Muscle of leg (tissue), 11 donors: ENCODE results near the gene NOTO. TPM values are rescaled to one million over a fixed set of nuclear protein-coding genes. Genes with fewer than 3 reads are reported as not detected.

ENCODE experiments used
- DNase-seq: peaks from one replicate; pipeline ENCODE4 v3.0.0; 2013
- H3K27ac ChIP-seq: one replicate; pipeline ENCODE4 v1.5.1; 2013; ENCODE audit warnings: mild to moderate bottlenecking, low read length, control low read depth
- H3K27me3 ChIP-seq: one replicate; pipeline ENCODE4 v1.6.1; 2013; ENCODE audit warnings: low read length; ENCODE audit not compliant: control insufficient read depth, insufficient read depth
- H3K36me3 ChIP-seq: one replicate; pipeline ENCODE4 v1.6.1; 2013; ENCODE audit warnings: low read length; ENCODE audit not compliant: control insufficient read depth, insufficient read depth
- H3K4me1 ChIP-seq: one replicate; pipeline ENCODE4 v1.6.1; 2013; ENCODE audit warnings: low read length; ENCODE audit not compliant: control insufficient read depth, insufficient read depth
- H3K4me3 ChIP-seq: one replicate; pipeline ENCODE4 v1.5.1; 2013; ENCODE audit warnings: low read length, control low read depth
- H3K9me3 ChIP-seq: replicated peaks from 2 replicates; pipeline ENCODE4 v1.6.1; 2013; ENCODE audit warnings: low read depth, low read length; ENCODE audit not compliant: control insufficient read depth
- WGBS: methylation state at CpG from one replicate; pipeline ENCODE4 v1.1.5; 2013; ENCODE audit warnings: missing lambda C conversion rate; ENCODE audit not compliant: insufficient coverage; 5-methylcytosine and 5-hydroxymethylcytosine counted together
- polyA plus RNA-seq, 8 donors: library from polyadenylated mRNA; unstranded; fragments of 120-200 nt; gene quantifications; one replicate each; pipeline versions ENCODE4 v1.2.1 to v1.2.3, GENCODE V29; 2013; ENCODE audit warnings: inconsistent platforms in 1 of 8, low replicate concordance in 1 of 8; ENCODE audit not compliant: insufficient read length in 8 of 8, insufficient read depth in 1 of 8
- total RNA-seq: library from RNA; stranded (reverse); fragments of 120-200 nt; gene quantifications from one replicate; pipeline ENCODE4 v1.2.4, GENCODE V29; 2013

The NOTO gene
- total and polyA plus RNA-seq, 9 donors: 0.05 to 0.08 (median 0.05) TPM; not detected in 4

DNA sequence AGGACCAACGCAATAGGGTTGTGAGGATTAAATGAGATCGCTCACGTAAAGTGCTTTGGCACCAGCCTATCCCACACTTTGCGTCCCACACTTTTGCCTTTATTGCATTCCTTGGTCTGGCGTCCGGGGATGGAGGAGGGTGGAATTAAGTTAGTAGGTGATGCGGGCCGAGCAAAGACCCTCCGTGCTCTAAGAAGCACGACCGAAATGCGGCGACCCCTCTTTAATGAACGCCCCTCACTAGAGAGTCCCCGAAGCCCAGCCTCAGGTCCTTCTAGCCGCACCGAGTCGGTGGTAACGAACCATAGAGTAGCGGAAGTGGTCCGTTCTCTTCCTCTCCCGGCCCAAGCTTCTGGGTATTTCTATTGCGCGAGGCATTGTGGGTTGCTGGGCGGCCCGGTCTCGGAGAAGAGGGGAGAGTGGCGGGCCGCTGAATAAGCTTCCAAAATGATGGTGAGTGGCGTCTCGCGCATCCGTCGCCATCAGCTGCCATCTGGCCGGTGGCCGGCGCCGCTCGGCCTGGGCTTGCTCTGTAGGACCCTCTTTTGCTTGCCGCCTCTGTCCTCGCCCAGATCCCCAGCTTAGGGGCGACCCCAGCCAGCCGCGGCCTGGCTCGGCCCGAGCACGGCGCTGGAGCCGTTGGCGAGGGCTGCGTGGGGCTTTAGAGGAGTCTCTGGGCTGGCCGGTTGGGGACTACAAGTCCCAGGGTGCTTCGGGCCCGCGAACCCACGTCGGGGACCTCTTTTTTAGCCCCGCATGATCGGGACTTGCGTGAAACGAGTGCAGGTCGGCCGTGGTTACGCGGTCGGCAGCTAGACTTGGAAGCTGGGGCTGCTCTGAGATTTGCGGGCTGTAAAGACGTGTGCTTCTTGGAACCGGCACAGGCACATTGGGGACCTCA is 31.8 kb downstream of the NOTO start, which contains the start of gene CCT7:
Gene CCT7, plus strand, starts transcription at position 377 of the 901 bp plus-strand sequence. Its CDS starts 71 bp downstream, at position 448.
- Histone ChIP-seq H3K27ac (peak within 1 kb of the TSS; percentile 96), H3K36me3 (peaks cover 20% of the 10 kb centered on the region), H3K9me3 (no peaks in the 10 kb centered on the region), H3K4me1 (peaks cover 17% of the 10 kb centered on the region), H3K4me3 (peak within 1 kb of the TSS; percentile 98), H3K27me3 (no peaks in the 10 kb centered on the region)
- peak; percentile 98 for DNase-seq
- under 1% methylated on average over 65 of the region's 69 CpGs for WGBS

DNA sequence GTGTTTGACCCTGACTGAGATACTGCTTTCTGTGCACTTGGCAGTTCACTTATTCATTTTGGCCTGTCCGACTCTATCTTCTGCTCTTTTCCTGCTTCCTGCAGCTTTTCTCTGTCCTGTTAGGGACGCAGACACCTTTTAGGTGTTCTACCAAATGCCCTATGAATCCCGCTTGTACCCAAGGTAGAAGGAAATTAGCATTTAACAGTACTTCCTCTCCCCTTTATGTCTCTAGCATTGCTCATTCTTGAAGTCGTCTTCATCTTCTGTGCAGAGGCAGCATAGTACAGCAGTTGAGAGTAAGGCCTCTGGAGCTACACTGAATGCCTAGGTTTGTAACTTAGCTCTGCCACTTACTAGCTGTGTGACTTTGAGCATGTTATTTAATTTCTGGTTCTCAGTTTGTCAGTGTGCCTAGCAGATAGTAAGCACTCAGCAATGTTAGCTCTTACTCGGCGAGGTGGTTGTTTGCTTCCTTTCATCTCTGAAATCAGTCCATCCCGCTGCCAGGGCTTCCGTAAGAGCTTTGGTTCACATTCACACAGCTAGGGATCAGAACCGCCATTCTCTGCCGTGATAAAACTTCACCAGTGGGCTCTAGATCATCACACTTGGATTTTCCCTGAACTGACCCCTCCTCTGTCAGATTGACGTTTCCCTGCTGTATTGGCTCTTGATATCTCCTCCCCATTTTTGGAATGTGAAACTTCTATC is 33.1 kb downstream of the NOTO start:
- H3K9me3 ChIP-seq: no peaks in the 10 kb centered on the region
- peaks cover 20% of the 10 kb centered on the region for H3K36me3 ChIP-seq
- WGBS: 77% methylated on average over 5 of the region's 11 CpGs
- H3K4me3 ChIP-seq: peak overlapping the region; percentile 98
- H3K27me3 ChIP-seq: no peaks in the 10 kb centered on the region
- H3K4me1 ChIP-seq: peaks cover 17% of the 10 kb centered on the region
- no peak for DNase-seq
- no peak overlapping the region for H3K27ac ChIP-seq

DNA sequence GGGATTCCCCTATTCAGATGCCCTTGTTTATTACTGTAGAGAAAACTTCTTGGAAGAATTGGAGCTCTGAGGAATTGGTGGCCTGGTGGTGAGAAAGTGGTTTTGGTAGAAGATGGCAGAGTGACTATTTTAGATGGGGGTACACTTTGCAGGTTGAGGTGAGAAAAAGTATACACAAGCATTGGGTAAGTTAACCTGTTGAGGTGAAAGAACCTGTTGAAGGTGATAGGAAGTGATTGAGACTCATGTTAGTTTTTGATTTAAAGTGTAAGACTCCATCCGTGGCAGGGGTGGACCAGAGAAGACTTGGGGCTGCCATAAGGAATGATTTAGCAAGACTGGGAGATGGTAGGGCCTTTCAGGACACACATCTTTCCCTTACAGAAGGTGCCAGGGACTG is 34.8 kb downstream of the NOTO start:
- DNase-seq: no peak
- no peak overlapping the region for H3K27ac ChIP-seq
- no peaks in the 10 kb centered on the region for H3K9me3 ChIP-seq
- H3K4me1 ChIP-seq: peaks cover 17% of the 10 kb centered on the region
- no peaks in the 10 kb centered on the region for H3K27me3 ChIP-seq
- H3K36me3 ChIP-seq: peaks cover 30% of the 10 kb centered on the region
- no peak overlapping the region for H3K4me3 ChIP-seq
- no CpG with 5 or more reads among the region's 1 CpG for WGBS

DNA sequence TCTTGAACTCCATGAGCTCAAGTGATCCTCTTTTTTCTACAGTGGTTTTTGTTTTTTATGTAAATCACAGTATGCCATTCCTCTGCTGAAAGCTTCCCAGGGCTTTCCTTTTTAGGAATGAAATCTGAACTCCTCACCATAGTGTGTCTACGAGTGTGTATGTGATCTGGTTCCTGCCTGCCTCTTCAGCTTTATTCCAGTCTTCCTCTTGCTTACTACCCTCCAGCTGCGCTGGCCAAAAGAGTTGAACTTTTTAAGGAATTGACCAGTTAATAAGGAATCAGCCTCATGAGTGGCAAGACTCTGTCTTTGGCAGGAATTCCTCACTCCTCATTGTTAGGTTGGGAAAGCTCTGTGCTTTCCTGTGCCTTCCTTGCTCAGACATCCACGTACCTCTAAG is 35.8 kb downstream of the NOTO start:
- Histone ChIP-seq H3K27me3 (no peaks in the 10 kb centered on the region), H3K9me3 (no peaks in the 10 kb centered on the region), H3K27ac (no peak overlapping the region), H3K4me3 (no peak overlapping the region), H3K4me1 (peaks cover 12% of the 10 kb centered on the region), H3K36me3 (peaks cover 39% of the 10 kb centered on the region)
- no peak for DNase-seq
- no CpG with 5 or more reads among the region's 3 CpGs for WGBS

DNA sequence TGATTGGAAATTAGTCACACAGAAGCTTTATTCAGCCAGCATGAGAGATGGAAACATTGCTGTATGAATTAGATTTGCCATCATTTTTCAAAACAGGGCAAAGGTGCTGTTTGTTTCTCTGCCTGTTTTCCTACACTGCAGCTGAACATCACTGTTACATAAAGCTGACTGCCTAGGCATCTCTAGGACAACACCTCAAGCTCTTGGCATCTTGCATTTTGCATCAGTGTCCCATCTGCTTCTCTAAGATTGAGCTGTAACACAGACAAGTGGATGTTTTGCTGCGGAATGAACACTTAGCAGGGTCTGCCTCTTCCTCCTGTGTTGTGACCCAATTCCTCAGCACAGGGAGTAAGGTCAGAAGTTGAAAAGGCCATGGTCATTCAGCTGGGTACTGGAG is 36.6 kb downstream of the NOTO start:
- Histone ChIP-seq H3K4me1 (peaks cover 12% of the 10 kb centered on the region), H3K36me3 (peaks cover 42% of the 10 kb centered on the region)
- no CpG with 5 or more reads among the region's 1 CpG for WGBS

DNA sequence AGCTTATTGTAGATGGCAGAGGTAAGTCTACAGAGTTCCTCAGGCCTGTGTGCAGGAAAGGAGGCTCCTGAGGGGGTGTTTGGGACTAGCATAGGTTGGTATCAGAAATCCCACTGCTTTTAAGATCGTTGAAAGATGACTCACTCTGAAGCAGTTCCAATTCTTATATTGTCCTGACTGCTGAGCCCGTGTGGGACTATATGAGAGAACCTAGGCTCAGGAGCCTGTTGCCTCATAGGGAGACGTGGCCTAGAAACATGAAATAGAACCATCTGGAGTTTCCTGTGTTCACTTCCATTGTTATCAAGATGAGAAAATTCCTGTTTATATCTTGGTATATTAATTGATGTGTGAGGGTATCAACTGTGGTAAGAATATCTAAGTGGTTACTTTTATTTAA is 37.4 kb downstream of the NOTO start:
- DNase-seq: no peak
- Histone ChIP-seq H3K4me1 (peaks cover 11% of the 10 kb centered on the region), H3K27me3 (no peaks in the 10 kb centered on the region), H3K36me3 (peaks cover 49% of the 10 kb centered on the region), H3K9me3 (no peaks in the 10 kb centered on the region), H3K4me3 (no peak overlapping the region), H3K27ac (no peak overlapping the region)
- WGBS: 83% methylated on average over 1 of the region's 3 CpGs

More for the DNA sequence above, 36.6 kb downstream of the NOTO start:
- no peak for DNase-seq
- Histone ChIP-seq H3K27ac (no peak overlapping the region), H3K27me3 (no peaks in the 10 kb centered on the region), H3K4me3 (no peak overlapping the region), H3K9me3 (no peaks in the 10 kb centered on the region)

DNA sequence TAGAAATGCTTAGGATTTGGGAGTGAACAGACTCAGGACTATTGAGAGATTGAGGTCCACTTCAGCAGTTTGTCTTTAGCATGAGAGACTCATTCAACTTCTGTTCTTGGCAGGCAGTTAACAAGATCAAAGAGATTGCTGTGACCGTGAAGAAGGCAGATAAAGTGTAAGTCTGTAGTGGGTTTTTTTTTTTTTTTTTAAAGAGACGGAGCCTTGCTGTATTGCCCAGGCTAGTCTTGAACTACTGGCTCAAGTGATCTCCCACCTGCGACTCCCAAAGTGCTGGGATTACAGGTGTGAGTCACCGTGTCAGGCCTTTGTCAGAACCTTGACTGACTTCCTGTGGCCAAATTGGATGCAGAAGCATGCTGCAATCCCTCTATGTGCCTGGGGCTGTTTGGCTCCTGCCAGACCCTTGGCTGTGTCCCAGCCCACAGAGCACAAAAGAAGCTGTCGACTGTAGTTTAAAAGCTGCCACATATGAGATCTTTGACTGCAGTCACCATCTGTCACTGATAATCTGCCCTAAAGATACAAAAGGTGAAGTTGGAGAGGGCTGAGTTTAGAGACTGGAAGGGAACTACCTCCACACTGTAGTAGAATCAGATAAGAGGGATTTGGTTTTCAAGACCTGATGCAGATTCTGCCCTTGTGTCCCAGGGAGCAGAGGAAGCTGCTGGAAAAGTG is 41.7 kb downstream of the NOTO start:
- no peak for DNase-seq
- H3K9me3 ChIP-seq: no peaks in the 10 kb centered on the region
- H3K4me1 ChIP-seq: no peaks in the 10 kb centered on the region
- no peak overlapping the region for H3K27ac ChIP-seq
- H3K4me3 ChIP-seq: no peak overlapping the region
- H3K27me3 ChIP-seq: no peaks in the 10 kb centered on the region
- 58% methylated on average over 4 of the region's 5 CpGs for WGBS
- H3K36me3 ChIP-seq: peaks cover 80% of the 10 kb centered on the region

DNA sequence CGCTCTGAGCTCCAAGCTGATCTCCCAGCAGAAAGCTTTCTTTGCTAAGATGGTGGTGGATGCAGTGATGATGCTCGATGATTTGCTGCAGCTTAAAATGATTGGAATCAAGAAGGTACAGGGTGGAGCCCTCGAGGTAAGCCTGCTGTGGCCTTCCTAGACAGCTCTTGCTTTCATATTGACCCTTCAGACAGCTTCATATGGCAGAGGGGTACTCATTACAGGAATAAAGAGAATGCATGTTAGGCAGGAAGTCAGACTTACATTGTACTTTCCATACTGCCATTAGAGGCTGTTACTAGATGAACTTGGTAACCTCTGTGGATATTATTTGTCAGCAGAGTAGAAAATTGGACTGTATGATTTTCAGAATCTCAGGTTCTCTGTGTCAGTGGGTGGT is 42.2 kb downstream of the NOTO start:
- peaks cover 80% of the 10 kb centered on the region for H3K36me3 ChIP-seq
- no peak for DNase-seq
- H3K27me3 ChIP-seq: no peaks in the 10 kb centered on the region
- no peak overlapping the region for H3K27ac ChIP-seq
- WGBS: 90% methylated on average over 2 of the region's 3 CpGs
- H3K9me3 ChIP-seq: no peaks in the 10 kb centered on the region
- no peak overlapping the region for H3K4me3 ChIP-seq
- H3K4me1 ChIP-seq: no peaks in the 10 kb centered on the region

DNA sequence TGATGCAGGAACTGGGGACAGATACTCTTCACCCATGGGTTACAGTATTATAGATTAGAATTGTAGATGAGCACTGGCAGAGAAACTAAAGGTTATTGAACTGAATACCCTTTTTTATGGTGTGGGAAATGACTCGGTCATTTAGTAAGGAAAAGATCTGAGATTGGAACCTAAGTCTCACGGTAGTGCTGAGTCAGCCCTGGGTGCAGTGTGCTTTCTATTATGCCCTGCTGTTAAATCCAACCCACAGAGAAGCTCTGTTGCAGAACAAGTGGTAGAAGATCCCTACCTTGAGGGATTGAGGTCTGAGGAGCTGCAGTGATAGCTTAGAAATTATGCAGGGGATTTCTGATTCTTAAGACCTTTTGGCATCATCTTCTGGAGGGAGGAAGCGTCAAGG is 44.5 kb downstream of the NOTO start:
- WGBS: 77% methylated on average over 3 of the region's 3 CpGs
- Histone ChIP-seq H3K4me1 (no peaks in the 10 kb centered on the region), H3K36me3 (peaks cover 89% of the 10 kb centered on the region), H3K27ac (no peak overlapping the region), H3K27me3 (no peaks in the 10 kb centered on the region), H3K4me3 (no peak overlapping the region), H3K9me3 (no peaks in the 10 kb centered on the region)
- DNase-seq: no peak

DNA sequence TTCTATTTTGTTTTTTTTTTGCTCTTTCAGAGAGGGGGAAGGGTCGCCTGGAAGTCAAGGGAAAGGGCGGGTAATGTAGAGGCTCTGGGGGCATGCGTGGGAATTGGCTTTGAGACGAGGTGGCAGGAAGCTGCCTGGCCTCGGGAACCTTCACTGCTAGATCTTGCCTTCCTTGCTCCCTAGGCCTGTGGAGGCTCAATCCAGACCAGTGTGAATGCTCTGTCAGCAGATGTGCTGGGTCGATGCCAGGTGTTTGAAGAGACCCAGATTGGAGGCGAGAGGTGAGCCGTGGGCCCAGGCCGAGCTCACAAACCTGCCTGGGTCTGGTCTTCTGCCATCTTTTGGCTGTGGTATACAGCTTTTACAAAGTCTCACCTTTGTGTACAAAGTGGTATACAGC is 47.3 kb downstream of the NOTO start:
- H3K27ac ChIP-seq: no peak overlapping the region
- H3K4me1 ChIP-seq: no peaks in the 10 kb centered on the region
- WGBS: 86% methylated on average over 6 of the region's 9 CpGs
- no peak overlapping the region for H3K4me3 ChIP-seq
- DNase-seq: no peak
- H3K36me3 ChIP-seq: peaks cover 94% of the 10 kb centered on the region
- no peaks in the 10 kb centered on the region for H3K27me3 ChIP-seq
- H3K9me3 ChIP-seq: no peaks in the 10 kb centered on the region
